Ecto neural progenitor cell (in vitro differentiated cells): Measurements from ENCODE around the gene NCBP3.

Source experiments
- DNase-seq: peaks from one replicate; pipeline ENCODE4 v3.0.0-alpha.2; 2018; ENCODE audit warnings: low spot score

NCBP3 gene

DNA sequence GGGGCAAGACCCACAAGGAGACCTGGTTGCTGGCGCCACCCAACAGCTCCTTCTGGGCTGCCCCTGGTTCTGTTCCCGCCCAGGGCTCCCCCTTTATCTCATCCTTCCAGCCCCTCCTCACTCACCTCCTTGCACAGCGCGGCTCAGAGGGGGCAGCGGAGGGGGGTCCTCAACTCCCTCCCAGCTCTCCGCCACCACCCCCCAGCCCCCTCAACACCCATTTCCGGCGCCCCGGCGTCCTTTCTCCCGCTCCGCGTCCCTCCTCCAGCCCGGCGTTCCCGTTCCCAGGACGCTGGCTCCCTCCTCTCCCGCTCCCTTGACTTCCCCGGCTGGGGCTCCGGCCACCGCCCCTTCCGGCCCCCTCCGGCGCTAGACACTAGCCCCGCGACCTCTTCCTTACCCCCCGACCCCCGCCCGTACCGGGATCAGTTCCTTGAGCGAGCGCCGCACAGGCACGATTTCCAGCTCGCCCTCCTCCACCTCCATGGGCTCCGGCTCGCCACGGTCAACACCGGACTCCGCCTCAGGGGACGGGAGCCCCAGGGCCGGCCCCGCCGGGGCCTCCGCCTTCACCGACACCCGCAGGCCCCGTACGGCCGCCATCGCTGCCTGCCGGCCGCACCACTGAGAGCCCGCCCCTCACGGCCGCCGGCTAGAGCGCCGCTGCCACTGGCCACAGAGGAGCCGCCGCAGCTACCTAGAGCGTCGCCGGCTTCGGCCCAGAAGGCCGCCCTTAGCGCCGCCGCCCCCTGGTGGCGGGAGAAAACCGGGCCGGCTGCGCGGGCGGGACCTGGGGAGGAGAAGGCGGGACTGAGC, at the start of gene NCBP3:
Gene NCBP3, minus strand, starts transcription at position 626 of the 816 bp plus-strand sequence. Its CDS starts 23 bp downstream, at position 603.
- peak; percentile 98 for DNase-seq

DNA sequence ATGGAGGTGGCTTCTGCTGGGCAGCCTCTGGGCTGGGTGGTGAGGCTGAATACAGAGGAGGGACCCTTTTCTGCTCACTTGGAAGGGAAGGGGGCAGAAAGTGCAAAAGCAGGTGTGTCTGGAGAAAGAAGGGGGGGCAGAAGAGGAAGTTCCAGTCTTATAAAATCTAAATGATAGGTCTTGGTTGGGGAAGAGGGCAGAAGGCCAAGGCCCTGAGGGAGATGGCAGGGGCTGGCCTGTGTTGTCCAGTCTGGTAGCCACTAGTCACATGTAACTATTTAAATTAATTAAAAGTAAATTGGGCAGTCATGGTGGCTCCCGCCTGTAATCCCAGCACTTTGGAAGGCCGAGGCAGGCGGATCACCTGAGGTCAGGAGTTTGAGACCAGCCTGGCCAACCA, 49.3 kb upstream of the NCBP3 start:
- DNase-seq, result no peak

- DNase-seq, result no peak
Measured at GRCh38 chr17:3894911-3895343, 48.9 kb upstream of the NCBP3 start.

DNA sequence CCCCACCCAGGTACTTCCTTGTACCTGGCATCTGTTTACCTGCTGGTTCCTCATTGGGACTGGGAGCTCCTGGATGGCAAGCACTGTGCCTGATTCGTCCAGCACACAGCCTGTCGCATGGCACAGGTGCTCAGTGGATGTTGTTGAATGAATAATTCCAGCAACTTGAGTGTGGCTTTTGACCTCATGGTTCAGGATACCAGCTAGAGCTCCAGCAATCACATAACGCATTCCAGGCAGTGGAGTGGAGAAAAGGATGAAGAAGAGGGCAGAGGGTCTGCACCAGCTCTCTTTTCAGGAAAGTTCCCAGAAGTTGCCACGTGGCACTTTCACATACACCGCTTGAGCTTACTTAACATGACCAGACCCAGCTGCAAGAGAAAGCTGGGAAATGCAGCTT, 48.1 kb upstream of the NCBP3 start:
- DNase-seq, result no peak

DNA sequence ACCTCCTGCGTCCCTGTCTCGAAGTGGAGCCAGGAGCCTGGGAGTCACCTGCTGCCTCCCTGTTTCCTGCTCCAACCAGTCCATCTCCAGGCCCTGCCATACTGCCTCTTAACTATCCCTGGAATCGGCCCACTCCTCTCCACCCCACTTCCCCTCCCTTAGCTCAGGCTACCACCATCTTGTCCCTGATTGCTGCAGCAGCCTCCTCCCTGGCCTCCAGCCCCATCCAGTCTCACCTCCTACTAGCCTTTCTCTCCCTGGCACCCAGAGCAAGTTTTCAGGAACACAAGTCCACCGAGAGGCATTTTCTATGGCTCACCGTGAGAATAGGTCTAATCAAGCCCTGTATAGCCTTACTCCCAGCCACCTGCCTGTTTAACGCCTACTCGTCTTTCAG, 47.7 kb upstream of the NCBP3 start:
- DNase-seq, result no peak

GRCh38 chr17:3893003-3893719, 47.1 kb upstream of the NCBP3 start, which contains the start of gene CAMKK1:
Gene CAMKK1, minus strand, starts transcription at chr17:3893053. Its CDS starts 7,366 bp downstream, at chr17:3885687.
- peak; percentile 94 for DNase-seq

DNA sequence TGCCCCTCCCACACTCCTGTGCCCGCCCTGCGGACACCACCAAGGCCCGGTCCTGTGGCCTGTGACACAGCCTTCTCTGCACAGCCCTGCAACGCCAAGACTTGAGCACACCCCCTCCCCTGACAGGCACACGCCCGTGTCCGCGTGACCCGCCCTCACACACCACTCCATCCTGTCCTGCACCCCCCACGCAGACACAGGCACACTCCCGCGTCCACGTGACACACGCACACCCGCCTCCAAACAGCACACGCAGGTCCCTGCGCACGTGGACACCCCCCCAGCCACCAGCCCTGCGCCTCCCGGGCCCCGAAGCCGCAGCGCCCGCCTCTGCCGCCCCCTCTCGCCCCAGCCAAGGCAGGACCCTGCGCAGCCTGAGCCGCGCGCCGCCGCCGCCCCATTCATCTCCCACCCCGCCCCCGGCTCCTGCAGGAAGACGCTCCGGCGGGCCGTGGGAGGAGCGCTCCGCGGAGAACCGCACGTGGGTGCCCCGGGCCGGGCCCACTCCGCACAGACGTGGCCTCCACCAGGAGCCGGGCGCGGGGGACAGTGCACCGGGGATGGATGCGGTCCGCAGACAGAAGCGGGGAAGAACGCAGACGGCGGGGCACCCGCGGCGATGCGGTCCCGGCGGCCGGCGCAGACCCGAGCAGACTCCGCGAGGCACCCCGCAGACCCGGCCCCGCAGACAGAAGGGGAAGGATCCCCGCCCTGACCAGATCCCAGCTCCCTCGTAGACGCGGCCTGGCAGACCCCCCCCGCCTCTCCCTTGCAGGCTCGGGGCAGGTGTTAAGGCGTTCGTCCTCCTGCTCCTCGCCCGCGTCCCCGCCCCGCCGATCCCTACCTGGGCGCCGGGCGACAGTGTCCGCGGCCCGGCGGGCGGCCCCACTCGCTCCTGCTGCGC, 46.3 kb upstream of the NCBP3 start:
- DNase-seq, result peak; percentile 83

DNA sequence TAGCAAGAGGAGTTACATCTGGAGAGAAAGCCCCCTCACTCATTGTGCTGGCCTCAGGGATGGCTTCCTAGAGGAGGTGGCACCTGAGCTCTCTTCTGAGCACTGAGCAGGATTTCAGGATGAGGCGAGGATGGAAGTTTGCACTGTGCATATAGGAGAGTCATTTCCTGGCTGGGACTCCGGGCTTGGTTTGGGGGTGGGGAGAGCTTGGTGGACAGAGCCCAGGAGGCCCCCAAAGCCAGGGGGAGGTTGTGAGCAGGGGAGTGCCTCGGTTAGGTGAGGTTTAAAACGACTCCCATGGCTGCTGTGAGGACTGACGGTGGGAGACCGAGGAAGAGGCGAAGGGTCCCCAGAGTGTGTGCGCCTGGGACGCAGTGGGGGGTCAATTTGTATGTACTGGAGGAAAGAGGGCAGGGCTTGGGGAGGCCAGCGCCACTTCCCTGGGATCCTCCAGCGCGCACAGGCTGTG, 45.6 kb upstream of the NCBP3 start:
- no peak for DNase-seq

- DNase-seq, result no peak
Measured at GRCh38 chr17:3890878-3891219, 44.8 kb upstream of the NCBP3 start.

DNA sequence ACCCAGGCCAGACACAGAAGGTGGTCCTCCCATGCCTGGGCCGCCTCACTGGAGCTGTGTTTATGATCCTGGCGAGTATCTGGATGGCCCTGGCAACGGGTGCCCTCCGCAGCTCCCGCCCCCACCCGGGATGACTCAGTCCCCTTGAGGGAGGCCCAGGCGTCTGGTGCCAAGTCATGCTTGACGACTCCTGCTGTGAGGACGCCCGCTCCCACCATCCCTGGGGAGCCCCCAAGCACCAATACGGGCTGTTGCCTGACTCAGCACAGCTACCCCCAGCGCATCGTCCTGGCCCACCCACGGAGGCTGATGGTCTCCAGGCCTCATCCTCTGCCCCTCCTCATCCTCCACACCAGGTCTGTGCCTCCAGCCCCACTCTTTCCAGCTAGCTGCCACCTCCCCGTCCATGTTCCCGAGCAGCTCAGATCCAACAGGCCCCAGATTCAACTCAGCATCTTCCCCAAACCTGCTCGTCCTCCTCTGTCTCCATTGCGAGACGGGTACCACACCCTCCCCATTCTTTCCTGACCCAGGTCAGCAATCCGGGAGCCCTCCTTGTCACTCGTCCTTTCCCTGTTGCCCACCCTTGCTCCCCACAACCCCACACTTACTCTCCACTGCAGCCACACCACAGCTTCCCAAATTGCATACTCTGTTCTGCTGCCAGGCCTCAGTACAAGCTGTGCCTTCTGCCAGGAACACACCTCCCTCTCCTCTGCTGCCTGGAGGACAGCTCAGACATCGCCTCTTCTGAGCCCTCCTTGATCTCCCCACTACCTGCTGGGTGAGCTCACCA, 44.2 kb upstream of the NCBP3 start:
- no peak for DNase-seq

GRCh38 chr17:3889325-3890012, 43.4 kb upstream of the NCBP3 start:
- DNase-seq, result no peak

GRCh38 chr17:3888343-3889171, 42.5 kb upstream of the NCBP3 start:
- DNase-seq, result no peak

DNA sequence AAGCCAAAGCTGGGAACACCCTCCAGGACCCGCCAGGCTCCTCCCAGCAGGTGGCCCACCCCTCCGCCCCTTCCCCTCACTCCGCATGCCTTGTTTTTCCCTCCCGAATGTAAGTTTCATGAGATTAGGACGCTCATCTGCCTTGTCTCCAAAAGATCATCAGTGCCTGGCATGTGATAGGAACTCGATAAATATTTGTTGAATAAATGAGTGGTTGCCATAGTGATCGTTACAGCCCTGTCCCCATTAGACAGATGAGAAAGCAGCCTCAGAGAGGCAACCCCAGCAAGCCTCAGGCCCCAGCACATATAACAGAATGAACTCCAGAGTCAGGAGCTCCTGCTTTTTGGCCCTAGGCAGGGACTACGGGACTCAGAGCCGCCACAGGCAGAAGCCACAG, 41.8 kb upstream of the NCBP3 start:
- DNase-seq, result no peak

DNA sequence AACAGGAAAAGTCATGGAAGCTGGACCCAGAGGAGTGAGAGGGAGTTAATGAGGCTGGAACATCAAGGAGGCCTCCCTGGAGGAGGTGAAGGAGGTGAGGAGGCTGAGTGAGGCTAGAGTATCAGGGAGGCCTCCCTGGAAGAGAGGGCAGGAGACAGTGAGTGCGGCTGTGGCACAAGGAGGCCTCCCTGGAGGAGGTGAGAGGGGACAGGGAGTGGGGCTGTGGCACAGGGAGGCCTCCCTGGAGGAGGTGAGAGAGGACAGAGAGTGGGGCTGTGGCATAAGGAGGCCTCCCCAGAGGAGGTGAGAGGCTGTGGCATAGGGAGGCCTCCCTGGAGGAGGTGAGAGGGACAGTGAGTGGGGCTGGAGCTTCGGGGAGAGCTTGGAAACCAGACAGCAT, 41.3 kb upstream of the NCBP3 start:
- no peak for DNase-seq

DNA sequence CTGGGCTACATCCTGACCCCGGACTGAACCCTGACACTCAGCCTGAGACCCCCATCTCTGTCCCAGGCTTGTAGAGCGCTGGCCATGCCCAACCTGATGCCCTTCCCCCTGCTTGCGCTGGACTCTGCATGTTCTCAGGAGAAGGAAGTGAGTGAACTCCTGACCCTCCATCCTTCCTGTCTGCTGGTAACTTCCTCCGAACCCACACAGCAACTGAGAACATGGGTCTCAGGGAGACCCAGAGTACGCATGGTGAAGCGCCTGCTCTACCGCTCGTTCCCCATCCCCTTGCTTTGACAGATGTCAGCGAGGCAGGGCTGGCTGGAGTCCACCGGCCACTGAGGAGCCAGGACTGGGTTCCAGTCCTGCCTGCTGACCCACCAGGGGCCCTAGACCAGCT, 40.7 kb upstream of the NCBP3 start:
- no peak for DNase-seq

GRCh38 chr17:3885970-3886369, 39.9 kb upstream of the NCBP3 start:
- no peak for DNase-seq

GRCh38 chr17:3885271-3885670, 39.2 kb upstream of the NCBP3 start:
- no peak for DNase-seq

DNA sequence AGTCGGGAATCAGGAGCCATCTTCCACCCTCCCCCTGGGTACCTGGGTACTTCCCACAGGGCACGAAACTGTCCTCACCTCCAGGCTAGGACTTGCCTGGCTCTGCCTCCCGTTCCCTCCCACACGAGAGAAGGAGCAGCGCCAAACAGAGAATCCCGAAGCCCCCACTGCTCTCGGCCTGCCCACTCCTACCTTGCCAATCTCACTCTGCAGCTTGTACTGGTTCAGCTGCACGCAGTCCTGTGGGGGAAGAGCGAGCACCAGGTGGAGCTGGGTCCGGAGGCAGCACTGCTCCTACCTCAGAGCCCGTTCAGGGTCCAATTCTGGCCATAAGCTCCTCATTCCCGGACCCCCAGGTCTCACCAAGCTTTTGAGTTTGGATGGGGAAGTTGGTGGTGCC, 38.1 kb upstream of the NCBP3 start:
- DNase-seq, result no peak

- no peak for DNase-seq
Measured at GRCh38 chr17:3882276-3882675, 36.2 kb upstream of the NCBP3 start.

- no peak for DNase-seq
Measured at GRCh38 chr17:3880983-3881382, 34.9 kb upstream of the NCBP3 start.
